HG02973 (cell line): ENCODE results near the gene INF2.
"Not testable (repeated sequence)": the region's sequence is repeated elsewhere in the genome, so short reads cannot be mapped to it uniquely, and the experiment has no call there.

Experiments used
- ATAC-seq: cut with Tn5 transposase; IDR thresholded peaks from one replicate; pipeline ENCODE4 v1.9.1; 2021; ENCODE audit warnings: moderate library complexity; ENCODE audit not compliant: unreplicated experiment

Gene INF2

DNA sequence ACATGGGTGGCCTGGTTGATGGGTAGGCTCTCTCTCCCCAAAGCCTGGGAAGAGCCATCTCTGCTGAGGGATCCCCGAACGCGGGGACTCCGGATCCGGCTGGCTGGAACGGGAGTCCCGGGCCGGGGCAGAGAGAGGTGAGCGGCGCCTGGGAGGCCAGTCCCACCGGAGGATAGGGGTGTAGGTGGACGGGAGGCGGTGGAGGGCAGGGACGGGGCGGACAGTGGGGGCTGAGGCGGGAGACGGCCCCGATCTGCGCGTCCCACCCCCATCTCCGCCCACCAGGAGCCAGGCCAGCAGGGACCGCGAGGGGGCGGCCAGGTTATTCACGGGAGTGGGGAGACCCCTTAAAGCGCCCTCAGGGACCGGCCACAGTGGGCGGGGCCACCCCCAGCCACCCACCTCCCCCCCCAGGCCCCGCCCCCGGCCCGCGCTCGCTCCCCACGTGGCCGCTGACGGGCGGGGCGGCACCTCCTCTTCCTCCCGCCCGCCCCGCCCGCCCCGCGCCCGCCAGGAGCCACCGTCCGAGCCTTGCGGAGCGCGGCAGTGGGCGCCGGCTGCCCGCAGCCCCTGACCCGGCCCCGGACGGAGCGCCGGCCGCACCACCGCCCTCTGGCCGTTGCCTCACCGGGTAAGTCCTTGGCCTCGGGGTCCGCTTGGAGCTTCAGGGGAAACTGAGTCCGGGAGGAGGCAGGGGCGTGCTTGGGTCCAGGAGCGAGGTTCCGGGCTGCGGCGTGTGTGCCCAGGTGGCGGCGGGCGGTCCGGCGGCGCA lies at the start of gene INF2:
Gene INF2 (plus strand): TSS at position 510 of the 772 bp plus-strand sequence. CDS start 11,748 bp downstream, outside the sequence.
- no peak for ATAC-seq

DNA sequence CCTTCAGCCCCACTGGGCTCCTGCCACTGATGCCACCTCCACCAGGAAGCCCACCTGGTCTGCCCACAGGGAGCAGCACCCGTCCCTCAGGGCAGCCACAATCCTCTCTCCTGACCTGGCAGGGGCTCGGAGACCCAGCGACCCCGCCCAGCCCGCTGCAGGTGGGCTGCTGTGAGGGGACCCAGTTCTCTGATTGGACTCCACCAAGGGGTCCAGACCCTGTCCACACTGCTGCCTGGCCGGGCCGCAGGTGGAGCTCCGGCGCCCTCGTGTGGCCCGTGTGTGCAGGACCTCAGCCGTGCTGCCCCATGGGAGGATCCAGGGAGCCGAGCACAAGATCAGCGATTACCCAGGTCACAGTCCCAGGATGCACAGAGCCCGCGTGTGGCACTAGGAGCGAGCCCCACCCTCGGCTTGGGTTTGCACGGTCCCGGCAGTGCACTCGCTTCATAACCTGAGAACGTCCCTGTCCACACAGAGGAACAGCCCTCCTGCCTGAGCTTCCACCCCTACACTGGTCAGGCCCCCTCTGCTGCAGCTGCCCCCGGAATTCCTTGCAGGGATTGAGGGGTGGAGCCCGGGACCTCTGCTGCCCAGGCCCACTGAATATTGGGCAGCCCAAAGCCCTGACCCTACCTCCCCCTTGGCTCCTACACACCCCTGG lies 49.4 kb upstream of the INF2 start:
- ATAC-seq, result no peak

DNA sequence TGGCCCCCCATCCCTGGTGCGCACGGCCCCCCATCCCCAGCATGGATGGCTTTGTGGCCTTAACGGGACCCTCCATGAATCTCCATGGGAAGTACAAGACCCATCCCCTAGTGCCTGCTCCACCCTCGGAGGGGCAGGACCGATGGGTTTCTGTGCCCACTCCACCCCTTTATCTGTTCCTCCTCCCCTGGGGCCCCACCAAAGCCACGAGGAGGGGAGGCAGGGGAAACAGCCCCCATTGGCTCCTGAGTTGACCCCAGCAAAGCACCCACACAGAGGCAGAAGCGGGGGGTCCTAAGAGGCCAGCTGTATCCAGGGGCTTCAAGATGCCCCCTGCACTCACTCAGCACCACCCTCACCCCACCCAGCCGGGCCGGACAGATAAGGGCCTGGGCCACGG lies 48.7 kb upstream of the INF2 start:
- no peak for ATAC-seq

DNA sequence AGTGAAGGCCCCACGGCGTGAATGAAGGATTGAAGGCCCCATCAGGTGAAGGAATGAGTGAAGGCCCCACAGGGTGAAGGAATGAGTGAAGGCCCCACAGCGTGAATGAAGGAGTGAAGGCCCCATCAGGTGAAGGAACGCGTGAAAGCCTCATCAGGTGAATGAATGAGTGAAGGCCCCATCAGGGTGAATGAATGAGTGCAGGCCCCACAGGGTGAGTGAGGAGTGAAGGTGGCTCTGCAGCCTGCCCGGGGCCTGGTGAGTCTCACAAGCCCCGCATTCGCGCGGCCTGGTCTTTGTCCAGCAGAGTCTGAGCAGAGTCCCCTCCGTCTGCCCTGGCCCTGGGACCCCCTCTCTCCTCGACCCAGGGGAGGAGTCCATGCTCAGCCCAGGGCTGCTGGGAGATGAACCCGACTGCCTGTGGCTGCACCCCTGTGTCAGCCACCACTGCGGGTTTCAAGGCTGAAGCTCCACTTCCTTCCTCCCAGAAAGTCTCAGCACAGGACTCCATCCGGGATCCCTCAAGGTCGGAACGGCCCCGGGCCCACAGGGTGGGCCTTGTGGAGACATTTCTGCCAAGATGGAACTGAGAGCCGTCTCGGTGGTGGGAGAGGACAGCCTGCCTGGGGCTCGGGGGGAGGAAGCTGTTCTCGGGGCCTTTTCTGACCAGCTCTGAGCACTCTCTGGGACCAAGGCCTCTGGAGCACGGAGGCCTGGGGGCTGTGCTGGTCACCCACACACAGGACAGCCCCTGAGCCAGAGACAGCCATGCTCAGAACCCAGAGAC lies 47.5 kb upstream of the INF2 start:
- ATAC-seq, result no peak

DNA sequence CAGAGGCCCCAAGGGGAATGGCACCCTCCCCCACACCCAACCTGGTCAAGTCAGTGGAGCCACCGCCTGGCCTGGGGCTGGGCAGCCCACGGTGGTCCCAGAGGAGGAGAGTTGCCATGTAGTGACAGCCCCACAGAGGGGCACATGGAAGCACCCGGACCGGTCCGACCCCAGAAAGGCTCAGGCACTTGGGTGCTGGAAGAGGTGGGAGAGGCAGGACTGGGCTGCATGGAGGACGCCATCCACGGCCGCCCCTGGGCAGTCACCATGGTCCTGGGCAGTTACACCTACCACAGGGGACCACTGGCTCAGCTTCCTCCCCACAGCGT lies 46.9 kb upstream of the INF2 start:
- ATAC-seq, result no peak

DNA sequence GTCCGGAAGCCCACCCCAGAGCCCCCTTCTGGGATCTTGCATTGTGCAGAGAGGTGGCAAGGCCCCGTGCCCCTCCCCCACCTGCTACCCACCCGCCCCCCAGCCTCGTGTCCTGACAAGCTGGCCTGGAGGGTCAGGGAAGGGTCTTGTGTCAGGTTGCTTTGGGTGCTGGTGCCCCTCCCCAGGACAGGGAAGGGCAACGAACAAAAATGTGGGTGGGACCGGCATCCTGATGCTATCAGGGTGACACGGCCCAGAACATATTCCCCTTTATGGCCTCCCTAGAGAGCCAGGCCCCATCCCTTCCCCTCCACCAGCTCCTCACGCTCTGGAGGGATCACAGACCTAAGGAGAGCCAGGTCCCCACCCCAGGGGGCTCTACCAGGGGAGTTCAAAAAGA lies 46.1 kb upstream of the INF2 start:
- ATAC-seq, result no peak

DNA sequence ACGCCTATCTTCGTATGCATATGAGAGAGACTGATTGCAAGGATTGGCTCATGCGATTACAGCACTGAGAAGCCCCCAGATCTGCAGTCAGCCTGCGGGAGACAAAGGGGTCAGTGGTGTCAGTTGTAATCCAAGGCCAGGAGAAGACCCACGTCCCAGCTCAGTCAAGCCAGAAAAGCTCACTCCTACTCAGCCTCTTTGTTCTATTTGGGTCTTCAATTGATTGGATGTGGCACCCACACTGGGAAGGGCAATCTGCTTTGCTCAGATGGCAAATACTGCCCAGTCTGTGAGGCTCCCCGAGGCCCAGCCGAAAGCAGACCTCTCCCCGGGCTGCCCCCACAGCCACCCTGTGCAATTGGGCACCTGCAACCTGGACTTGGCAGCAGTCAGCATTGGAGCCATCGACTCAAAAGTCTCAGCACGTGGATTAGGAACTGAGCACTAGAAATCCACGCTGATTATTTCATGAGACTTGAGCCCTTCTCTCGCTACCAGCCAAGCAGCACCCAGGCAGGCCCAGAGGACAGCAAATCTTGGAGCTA lies 45.3 kb upstream of the INF2 start:
- no peak for ATAC-seq

DNA sequence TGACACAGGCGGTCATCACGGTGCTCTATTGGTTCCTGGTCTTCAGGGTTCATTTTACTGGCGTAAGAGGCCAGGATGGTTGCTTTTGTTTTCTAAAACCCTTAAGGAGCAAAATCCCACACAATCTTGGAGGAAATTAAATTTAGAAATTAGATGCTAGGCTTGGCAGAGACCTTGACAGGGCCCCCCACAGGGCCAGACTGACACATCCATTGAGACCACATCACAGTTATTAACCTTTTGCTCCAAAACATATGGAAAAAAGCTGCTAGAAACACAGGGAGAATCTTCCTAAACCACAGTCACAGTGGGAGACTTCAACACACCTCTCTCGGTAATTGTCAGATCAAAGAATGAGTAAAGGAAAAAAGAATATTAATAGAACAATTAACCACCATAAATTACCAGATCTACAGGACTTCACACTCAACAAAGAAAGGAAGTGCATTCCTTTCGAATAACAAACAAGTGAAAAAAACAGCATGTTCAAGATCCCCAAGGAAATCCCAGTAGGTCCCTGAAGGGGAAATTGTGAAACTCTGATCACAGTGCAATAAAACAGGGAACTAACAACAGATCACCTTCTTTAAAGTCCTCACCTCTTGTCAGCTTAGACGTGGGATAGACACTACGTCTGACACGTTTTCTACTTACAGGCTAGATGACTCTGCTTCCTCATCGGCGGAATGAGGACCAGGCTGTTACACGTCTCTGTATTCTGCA lies 44.6 kb upstream of the INF2 start:
- ATAC-seq, result no peak

DNA sequence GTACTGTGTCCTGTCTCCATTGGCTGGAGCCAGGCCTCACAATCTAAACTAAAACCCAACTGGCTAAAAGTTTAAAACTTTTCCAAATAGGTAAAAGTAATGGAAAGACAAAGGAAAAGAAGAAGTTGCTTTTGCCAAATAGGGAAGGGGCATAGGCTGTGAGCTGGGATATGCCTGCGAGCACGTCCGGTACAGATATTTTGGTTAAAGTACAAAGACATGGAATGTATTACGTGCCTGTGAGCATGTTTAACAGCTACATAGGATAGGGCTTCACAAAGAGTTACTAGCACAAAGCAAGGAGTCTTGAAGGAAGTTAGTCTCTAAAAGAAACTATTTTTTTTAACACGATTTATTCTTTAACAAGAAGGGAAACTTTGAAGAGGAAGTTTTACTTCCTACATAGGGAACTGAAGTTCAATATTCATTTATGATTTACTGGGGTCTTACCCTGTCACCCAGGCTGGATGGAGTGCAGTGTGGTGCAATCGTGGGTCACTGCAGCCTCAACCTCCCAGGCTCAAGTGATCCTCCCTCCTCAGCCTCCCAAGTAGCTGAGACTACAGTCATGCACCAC lies 41.9 kb upstream of the INF2 start:
- no peak for ATAC-seq

DNA sequence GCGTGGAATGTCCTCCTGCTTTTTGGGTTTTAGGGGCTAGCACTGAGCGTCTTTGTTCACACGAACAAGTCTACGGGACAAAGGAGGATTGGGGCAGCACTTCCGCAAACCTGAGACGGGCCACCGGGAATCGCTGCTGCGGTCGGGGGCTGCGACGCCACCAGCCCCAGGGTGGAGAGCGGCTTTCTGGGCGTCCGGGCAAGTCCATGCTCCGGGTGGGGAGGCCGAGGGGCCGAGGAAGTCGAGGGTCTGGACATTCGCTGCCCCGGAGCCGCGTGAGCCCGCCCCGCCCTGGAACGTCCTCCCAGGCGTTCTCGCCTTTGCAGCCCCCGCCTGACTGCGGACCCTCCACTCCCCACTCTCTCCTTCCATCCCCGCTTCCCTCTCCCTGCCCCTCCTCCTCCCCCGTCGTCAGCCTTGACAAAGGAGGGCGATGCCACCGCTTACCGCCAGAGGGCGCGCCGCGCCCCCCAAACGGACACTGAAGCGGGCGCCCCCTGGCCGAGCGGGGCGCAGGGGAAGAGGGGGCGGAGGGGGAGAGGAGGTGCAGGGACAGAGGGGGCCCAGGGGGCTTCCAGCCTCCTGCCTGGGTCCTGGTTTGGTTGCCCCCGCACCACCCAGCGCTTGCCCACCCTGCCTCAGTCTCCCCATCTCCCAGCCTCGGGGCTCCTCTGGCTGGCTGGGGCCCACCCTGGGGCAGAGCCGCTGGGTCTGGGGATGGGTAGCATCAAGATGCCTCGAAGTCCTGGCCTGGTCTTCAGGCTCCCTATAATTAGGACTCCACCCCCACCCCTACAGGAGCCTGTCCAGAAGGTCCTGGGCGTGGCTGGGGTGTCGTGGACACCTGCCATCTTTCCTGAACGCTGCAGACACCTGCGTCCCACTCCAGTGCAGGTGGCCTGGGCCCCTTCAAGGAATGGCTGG lies 39.1 kb upstream of the INF2 start:
- no peak for ATAC-seq

DNA sequence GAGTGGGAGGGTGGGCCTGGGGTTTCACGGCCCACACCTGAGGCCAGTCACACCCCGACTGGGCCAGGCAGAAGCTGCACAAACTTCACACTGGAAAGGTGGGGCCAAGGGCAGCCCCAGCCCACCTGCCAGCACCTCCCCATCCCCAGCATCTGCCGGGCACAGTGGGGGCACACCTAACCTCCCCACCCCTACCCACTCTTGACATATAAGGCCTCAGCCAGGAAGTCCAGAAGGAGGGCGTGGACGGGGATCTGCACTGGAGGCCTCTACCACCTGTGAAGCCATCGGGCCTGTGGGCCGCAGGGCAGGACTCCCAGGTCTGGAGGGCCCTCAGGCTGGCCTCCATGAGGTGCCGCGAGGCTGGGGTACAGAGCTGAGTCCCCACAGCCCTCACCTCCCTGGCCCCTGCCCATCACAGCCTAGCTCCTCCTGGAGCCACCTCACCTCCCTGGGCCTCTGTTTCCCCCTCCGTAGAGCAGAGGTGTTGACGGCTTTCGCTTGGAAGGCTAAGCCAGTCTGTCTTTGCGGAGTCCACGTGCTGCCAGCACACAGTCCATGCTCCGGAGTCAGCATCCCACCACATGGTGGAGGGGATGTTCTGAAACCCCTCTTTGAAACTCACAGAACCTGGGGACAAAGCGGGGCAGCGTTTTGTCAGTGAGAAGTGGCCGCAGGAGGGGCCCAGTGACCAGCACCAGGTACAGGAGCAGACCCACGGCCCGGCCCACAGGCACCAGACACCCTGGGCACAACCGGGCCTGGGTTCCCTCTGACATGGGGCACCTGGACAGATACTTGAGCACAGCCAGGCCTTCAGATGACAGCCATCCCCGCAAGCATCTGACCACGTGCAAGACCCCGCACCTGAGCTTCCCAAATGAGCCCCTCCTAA lies 38.2 kb upstream of the INF2 start:
- no peak for ATAC-seq

DNA sequence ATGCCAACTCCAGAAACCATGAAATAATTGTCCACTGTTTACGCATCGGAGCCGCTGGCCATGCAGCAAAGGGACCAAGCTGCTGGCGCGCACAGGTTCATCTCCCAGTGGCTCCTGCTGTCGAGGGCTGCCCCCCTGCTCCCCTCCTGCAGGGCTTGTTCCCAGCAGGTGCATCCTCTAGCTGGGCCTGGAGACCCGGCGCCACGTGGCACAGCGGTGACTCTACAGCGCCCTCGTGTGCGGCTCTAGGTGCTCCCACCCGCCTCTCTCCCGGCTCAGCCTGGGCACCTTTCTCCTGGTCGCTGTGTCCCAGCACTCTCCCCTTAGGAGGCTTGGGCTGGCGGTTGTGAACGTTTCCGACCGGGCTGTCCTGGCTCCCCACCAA lies 37.5 kb upstream of the INF2 start:
- no peak for ATAC-seq

DNA sequence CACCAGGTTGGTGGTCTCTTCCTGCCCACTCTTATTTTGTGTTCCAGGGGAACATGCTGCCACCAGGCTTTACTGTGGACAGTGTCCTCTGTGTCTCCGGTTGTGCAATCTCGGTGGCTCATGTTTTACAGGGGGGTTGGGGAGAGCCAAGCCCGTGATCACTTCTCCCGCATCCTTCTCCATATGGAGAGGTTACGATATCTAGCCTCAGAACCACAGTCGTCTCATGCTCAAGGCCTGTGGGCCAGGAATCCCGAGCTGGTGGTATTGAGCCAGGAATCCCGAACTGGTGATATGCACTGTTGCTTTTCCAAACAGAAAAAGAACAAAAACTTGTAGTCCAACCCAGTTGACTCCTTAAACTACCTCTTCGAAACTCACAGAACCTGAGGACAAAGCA lies 37.0 kb upstream of the INF2 start:
- no peak for ATAC-seq

DNA sequence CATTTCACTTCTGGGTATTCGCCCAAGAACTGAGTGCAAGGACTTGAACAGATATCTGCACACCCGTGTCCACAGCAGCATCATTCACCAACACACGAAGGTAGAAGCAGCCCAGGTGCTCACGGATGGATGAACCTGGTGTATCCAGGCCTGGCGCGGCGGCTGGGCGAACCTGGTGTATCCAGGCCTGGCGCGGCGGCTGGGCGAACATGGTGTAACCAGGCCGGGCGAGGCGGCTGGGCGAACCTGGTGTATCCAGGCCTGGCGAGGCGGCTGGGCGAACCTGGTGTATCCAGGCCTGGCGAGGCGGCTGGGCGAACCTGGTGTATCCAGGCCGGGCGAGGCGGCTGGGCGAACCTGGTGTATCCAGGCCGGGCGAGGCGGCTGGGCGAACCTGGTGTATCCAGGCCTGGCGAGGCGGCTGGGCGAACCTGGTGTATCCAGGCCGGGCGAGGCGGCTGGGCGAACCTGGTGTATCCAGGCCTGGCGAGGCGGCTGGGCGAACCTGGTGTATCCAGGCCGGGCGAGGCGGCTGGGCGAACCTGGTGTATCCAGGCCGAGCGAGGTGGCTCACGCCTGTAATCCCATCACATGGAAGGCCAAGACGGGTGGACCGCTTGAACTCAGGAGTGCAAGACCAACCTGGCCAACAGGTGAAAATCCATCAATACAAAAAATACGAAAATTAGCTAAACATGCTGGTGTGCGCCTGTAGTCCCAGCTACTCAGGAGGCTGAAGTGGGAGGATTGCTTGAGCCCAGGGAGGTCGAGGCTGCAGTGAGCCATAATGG lies 36.1 kb upstream of the INF2 start:
- not testable (repeated sequence) for ATAC-seq

DNA sequence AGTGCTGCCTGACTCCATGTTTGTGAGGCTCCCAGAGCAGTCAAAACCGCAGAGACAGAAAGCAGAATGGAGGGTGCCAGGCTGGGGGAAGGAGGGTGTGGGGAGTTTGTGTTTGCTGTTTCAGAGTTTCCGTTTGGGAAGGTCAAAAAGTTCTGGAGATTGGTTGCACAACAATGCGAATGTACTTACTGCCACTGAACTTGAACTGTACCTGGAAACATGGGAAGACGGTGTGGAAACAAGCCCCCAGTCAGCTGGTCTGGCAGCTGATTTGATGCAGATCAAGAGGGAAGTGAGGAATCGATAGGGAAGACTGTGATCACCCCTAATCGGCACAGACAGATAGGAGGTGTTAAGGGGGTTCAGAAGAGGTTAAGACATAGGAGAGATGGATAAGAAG lies 35.3 kb upstream of the INF2 start:
- ATAC-seq, result no peak

DNA sequence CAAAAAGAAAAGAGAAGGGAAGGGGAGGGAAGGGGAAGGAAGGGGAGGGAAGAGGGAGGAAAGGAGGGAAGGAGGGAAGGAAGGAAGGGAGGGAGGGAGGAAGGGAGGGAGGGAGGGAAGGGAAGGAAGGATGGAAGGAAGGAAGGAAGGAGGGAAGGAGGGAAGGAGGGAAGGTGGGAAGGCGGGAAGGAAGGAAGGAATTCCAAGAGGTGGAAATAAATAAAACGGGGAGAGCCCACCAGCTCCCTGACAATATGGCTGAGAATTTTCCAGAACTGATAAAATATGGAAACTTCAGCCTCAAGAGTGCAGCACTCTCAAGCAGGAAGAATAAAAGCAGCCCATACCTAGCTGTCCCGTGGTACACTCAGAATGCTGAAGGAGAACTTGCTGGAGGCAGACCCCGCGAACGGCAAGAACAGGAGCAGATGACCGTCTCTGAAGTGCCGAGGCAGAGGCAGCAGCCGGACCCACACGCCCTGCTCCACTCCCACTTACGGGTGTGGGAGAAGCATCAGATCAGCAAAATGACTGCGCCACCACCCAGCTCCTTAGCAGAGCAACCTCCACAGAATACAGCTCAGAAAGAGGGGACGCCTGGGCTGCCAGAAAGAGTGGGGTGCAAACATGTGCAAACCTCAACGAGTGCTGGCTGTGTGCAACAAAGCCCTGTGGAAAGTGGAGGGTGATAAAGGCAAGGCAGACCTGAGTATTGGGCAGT lies 34.1 kb upstream of the INF2 start:
- ATAC-seq, result no peak

DNA sequence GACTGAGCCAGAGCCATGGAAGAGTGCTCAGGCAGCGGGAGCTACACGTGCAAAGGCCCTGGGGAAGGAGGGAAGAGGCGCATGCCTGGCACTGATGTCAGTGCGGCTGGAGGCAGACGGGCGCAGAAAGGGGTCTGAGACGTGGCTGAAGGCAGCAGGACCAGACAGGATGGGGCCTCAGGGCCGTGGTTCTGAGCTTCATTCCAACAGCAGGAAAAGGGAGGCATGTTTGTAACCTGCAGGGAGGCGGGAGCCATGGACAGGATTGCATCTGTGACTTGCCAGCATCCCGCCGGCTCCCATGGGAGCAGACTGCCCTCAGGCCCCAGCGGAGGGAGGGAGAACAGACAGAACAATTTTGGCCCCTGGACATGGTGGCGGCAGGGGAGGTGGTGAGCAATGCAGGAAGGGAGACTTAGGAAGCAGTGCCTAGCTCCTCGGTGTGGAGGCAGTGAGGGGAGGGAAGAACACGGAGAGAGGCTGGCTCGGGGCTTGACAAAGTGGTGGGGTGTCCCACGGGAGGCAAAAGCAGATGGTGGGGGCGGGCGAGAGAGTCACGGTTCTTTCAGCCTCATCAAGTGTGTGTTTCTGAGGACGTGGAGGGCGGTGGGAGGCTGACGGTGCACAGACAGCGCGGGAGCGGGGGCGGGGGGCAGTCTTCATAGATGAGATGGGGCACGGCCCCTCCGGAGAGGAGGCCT lies 33.3 kb upstream of the INF2 start:
- ATAC-seq, result no peak
